DMS153 treated with DMSO at 0.1 percent for 48 hours (cell line): ENCODE measurements around the gene BAIAP2L2.
A peak's percentile ranks its signal among the peaks of the same experiment; 100 is the strongest.

Experiments used
- DNase-seq: peaks from one replicate; lab custom pipeline; 2025; ENCODE audit not compliant: unreplicated experiment; lab: John Stamatoyannopoulos, UW

The BAIAP2L2 gene

GRCh38 chr22:38070250-38070921 is 40.1 kb downstream of the BAIAP2L2 start:
- DNase-seq, result no peak

GRCh38 chr22:38069372-38070249 is 40.9 kb downstream of the BAIAP2L2 start:
- no peak for DNase-seq

- no peak for DNase-seq
These were observed 41.7 kb downstream of the BAIAP2L2 start for GRCh38 chr22:38068641-38069371.

GRCh38 chr22:38067761-38068360 is 42.6 kb downstream of the BAIAP2L2 start:
- DNase-seq, result no peak

GRCh38 chr22:38067028-38067415 is 43.5 kb downstream of the BAIAP2L2 start:
- DNase-seq, result no peak

GRCh38 chr22:38066381-38067027 is 44.0 kb downstream of the BAIAP2L2 start:
- no peak for DNase-seq

GRCh38 chr22:38065539-38065938 is 44.9 kb downstream of the BAIAP2L2 start:
- DNase-seq, result no peak

- no peak for DNase-seq
These were observed 47.7 kb downstream of the BAIAP2L2 start for GRCh38 chr22:38062791-38063190.

- DNase-seq, result peak; percentile 79
These were observed 53.3 kb downstream of the BAIAP2L2 start, which contains the start of gene PICK1 for GRCh38 chr22:38056969-38057891. PICK1 (plus strand) TSS chr22:38057404; CDS start chr22:38057810, 406 bp downstream.

- peak; percentile 70 for DNase-seq
These were observed 58.3 kb downstream of the BAIAP2L2 start for GRCh38 chr22:38051900-38052862.

GRCh38 chr22:38051261-38051660 is 59.2 kb downstream of the BAIAP2L2 start:
- DNase-seq, result no peak

GRCh38 chr22:38050720-38051119 is 59.8 kb downstream of the BAIAP2L2 start:
- no peak for DNase-seq

GRCh38 chr22:38049812-38050619 is 60.5 kb downstream of the BAIAP2L2 start:
- no peak for DNase-seq

- DNase-seq, result no peak
These were observed 64.3 kb downstream of the BAIAP2L2 start for GRCh38 chr22:38046070-38046748.

GRCh38 chr22:38043151-38044039 is 67.1 kb downstream of the BAIAP2L2 start:
- DNase-seq, result no peak

- no peak for DNase-seq
These were observed 68.0 kb downstream of the BAIAP2L2 start for GRCh38 chr22:38042488-38042790.
